ENCODE results near the gene CYP8B1.
"Not testable (repeated sequence)": the region's sequence is repeated elsewhere in the genome, so short reads cannot be mapped to it uniquely, and the experiment has no call there.

CYP8B1 gene

GRCh38 chr3:42883251-42883930 is 7.7 kb upstream of the CYP8B1 start:
- not testable (repeated sequence) for FAIRE-seq

GRCh38 chr3:42880601-42881451 is 5.1 kb upstream of the CYP8B1 start:
- no peak for FAIRE-seq

- no peak for FAIRE-seq
These were observed 4.5 kb upstream of the CYP8B1 start for GRCh38 chr3:42880183-42880582.

GRCh38 chr3:42877881-42878280 is 2.2 kb upstream of the CYP8B1 start:
- FAIRE-seq = no peak

- FAIRE-seq = no peak
These were observed 1.5 kb upstream of the CYP8B1 start for GRCh38 chr3:42876940-42877720.

GRCh38 chr3:42876401-42876800 is 722 bp upstream of the CYP8B1 start:
- FAIRE-seq = no peak

- FAIRE-seq = no peak
These were observed 930 bp downstream of the CYP8B1 start for GRCh38 chr3:42874749-42875148.

- no peak for FAIRE-seq
These were observed 2.3 kb downstream of the CYP8B1 start for GRCh38 chr3:42873221-42873982.

- FAIRE-seq = no peak
These were observed 3.0 kb downstream of the CYP8B1 start for GRCh38 chr3:42872718-42873117.

GRCh38 chr3:42871592-42872196 is 4.0 kb downstream of the CYP8B1 start:
- FAIRE-seq = no peak

- no peak for FAIRE-seq
These were observed 6.8 kb downstream of the CYP8B1 start for GRCh38 chr3:42868841-42869240.

- FAIRE-seq = no peak
These were observed 8.5 kb downstream of the CYP8B1 start for GRCh38 chr3:42867138-42867537.

- no peak for FAIRE-seq
These were observed 10.4 kb downstream of the CYP8B1 start for GRCh38 chr3:42865256-42865655.

GRCh38 chr3:42864321-42864950 is 11.2 kb downstream of the CYP8B1 start:
- no peak for FAIRE-seq

- no peak for FAIRE-seq
These were observed 19.1 kb downstream of the CYP8B1 start for GRCh38 chr3:42856544-42856943.

- no peak for FAIRE-seq
These were observed 19.9 kb downstream of the CYP8B1 start for GRCh38 chr3:42855547-42856380.

- no peak for FAIRE-seq
These were observed 20.5 kb downstream of the CYP8B1 start for GRCh38 chr3:42855219-42855546.

GRCh38 chr3:42853739-42854302 is 21.9 kb downstream of the CYP8B1 start:
- no peak for FAIRE-seq

- no peak for FAIRE-seq
These were observed 22.6 kb downstream of the CYP8B1 start for GRCh38 chr3:42853056-42853455.

- no peak for FAIRE-seq
These were observed 23.2 kb downstream of the CYP8B1 start for GRCh38 chr3:42852441-42852840.

Data from islet of Langerhans (tissue), 1 donor.